H9 (cell line): ENCODE measurements around the gene PTPN21. TPM values are rescaled to one million over a fixed set of nuclear protein-coding genes. Genes with fewer than 3 reads are reported as not detected.

Source experiments
- DNase-seq: peaks from one replicate; pipeline ENCODE4 v3.0.0-alpha.2; 2017
- H2AFZ ChIP-seq: one replicate; pipeline ENCODE4 v1.6.1; 2013; ENCODE audit warnings: mild to moderate bottlenecking, low read length, control low read depth, moderate library complexity
- H2AK5ac ChIP-seq: 2 replicates; pipeline ENCODE4 v1.6.1; 2013; ENCODE audit warnings: low read length, control low read depth, mixed read lengths; ENCODE audit not compliant: insufficient read length
- H2BK120ac ChIP-seq: one replicate; pipeline ENCODE4 v1.6.1; 2013; ENCODE audit warnings: low read depth, mild to moderate bottlenecking, low read length, control low read depth, inconsistent platforms; ENCODE audit not compliant: poor library complexity, severe bottlenecking
- H2BK12ac ChIP-seq: 2 replicates; pipeline ENCODE4 v1.6.1; 2013; ENCODE audit warnings: low read length, control low read depth, mixed read lengths, low read depth; ENCODE audit not compliant: insufficient read length
- H2BK15ac ChIP-seq: 2 replicates; pipeline ENCODE4 v1.6.1; 2013; ENCODE audit warnings: low read depth, low read length, control low read depth
- H2BK20ac ChIP-seq: one replicate; pipeline ENCODE4 v1.6.1; 2013; ENCODE audit warnings: low read depth, mild to moderate bottlenecking, low read length, control low read depth, inconsistent platforms; ENCODE audit not compliant: poor library complexity, severe bottlenecking
- H2BK5ac ChIP-seq: 2 replicates; pipeline ENCODE4 v1.6.1; 2013; ENCODE audit warnings: low read length, control low read depth, mixed read lengths; ENCODE audit not compliant: insufficient read length
- H3K14ac ChIP-seq: 2 replicates; pipeline ENCODE4 v1.6.1; 2013; ENCODE audit warnings: low read length, control low read depth; ENCODE audit not compliant: insufficient read depth
- H3K18ac ChIP-seq: 2 replicates; pipeline ENCODE4 v1.6.1; 2013; ENCODE audit warnings: low read depth, mild to moderate bottlenecking, mixed read lengths, low read length, control low read depth; ENCODE audit not compliant: insufficient read length
- H3K23ac ChIP-seq: 2 replicates; pipeline ENCODE4 v1.6.1; 2013; ENCODE audit warnings: low read length, control low read depth, mixed read lengths, low read depth; ENCODE audit not compliant: insufficient read length
- H3K23me2 ChIP-seq: 2 replicates; pipeline ENCODE4 v1.6.1; 2013; ENCODE audit warnings: low read depth, mild to moderate bottlenecking, mixed read lengths, low read length, control low read depth; ENCODE audit not compliant: insufficient read length, poor library complexity, severe bottlenecking
- H3K27ac ChIP-seq: 2 replicates; pipeline ENCODE4 v1.5.1; 2013; ENCODE audit warnings: low read length, control low read depth, mixed read lengths, low read depth; ENCODE audit not compliant: insufficient read length
- H3K27me3 ChIP-seq: 2 replicates; pipeline ENCODE4 v1.6.1; 2013; ENCODE audit warnings: low read length, control low read depth, inconsistent platforms; ENCODE audit not compliant: insufficient read depth
- H3K4ac ChIP-seq: 2 replicates; pipeline ENCODE4 v1.6.1; 2013; ENCODE audit warnings: low read depth, mild to moderate bottlenecking, control low read depth, inconsistent platforms, low read length, moderate library complexity
- H3K4me1 ChIP-seq: 2 replicates; pipeline ENCODE4 v1.6.1; 2013; ENCODE audit warnings: low read length, control low read depth, inconsistent platforms; ENCODE audit not compliant: insufficient read depth
- H3K4me2 ChIP-seq: 2 replicates; pipeline ENCODE4 v1.6.1; 2013; ENCODE audit warnings: low read length, control low read depth, mixed read lengths; ENCODE audit not compliant: insufficient read length, insufficient read depth
- H3K56ac ChIP-seq: 2 replicates; pipeline ENCODE4 v1.6.1; 2013; ENCODE audit warnings: low read depth, mild to moderate bottlenecking, mixed read lengths, low read length, control low read depth; ENCODE audit not compliant: insufficient read length
- H3K79me1 ChIP-seq: 2 replicates; pipeline ENCODE4 v1.6.1; 2013; ENCODE audit warnings: low read depth, mild to moderate bottlenecking, moderate library complexity, low read length, control low read depth, inconsistent platforms; ENCODE audit not compliant: insufficient read depth, poor library complexity, severe bottlenecking
- H3K79me2 ChIP-seq: 2 replicates; pipeline ENCODE4 v1.6.1; 2013; ENCODE audit warnings: low read length, control low read depth, inconsistent platforms; ENCODE audit not compliant: insufficient read depth
- H3K9ac ChIP-seq: 2 replicates; pipeline ENCODE4 v1.6.1; 2013; ENCODE audit warnings: low read length, control low read depth, mixed read lengths; ENCODE audit not compliant: insufficient read length; ENCODE audit errors: extremely low read depth
- H3K9me3 ChIP-seq: one replicate; pipeline ENCODE4 v1.6.1; 2013; ENCODE audit warnings: low read depth, low read length, inconsistent platforms; ENCODE audit not compliant: control insufficient read depth
- H3T11ph ChIP-seq: one replicate; pipeline ENCODE4 v1.6.1; 2013; ENCODE audit warnings: mild to moderate bottlenecking, low read length, control low read depth, inconsistent platforms
- H4K20me1 ChIP-seq: one replicate; pipeline ENCODE4 v1.6.1; 2013; ENCODE audit not compliant: control insufficient read depth, insufficient read length, insufficient read depth
- H4K5ac ChIP-seq: 2 replicates; pipeline ENCODE4 v1.6.1; 2013; ENCODE audit warnings: low read depth, mild to moderate bottlenecking, mixed read lengths, low read length, control low read depth; ENCODE audit not compliant: insufficient read length
- H4K8ac ChIP-seq: replicated peaks from 2 replicates; pipeline ENCODE4 v1.6.1; 2013; ENCODE audit warnings: low read length, control low read depth, mixed read lengths, low read depth; ENCODE audit not compliant: insufficient read length
- H4K91ac ChIP-seq: 2 replicates; pipeline ENCODE4 v1.6.1; 2013; ENCODE audit warnings: low read depth, mild to moderate bottlenecking, moderate library complexity, mixed read lengths, low read length, control low read depth; ENCODE audit not compliant: insufficient read length
- H3K27ac Mint-ChIP-seq, 3 experiments: 2 replicates in 2 of 3; 3 replicates in 1 of 3; pipeline ENCODE4 v1.8.0; 2020 to 2021; ENCODE audit warnings: mixed read lengths in 3 of 3, mild to moderate bottlenecking in 1 of 3, moderate library complexity in 1 of 3
- H3K27me3 Mint-ChIP-seq: 2 replicates; pipeline ENCODE4 v1.8.0; 2021; ENCODE audit warnings: low read depth, mild to moderate bottlenecking, moderate library complexity, mixed read lengths
- H3K36me3 Mint-ChIP-seq, 3 experiments: 2 replicates in 2 of 3; 3 replicates in 1 of 3; pipeline ENCODE4 v1.8.0; 2020 to 2021; ENCODE audit warnings: low read depth in 3 of 3, mixed read lengths in 3 of 3; ENCODE audit not compliant: insufficient read depth in 1 of 3
- H3K4me1 Mint-ChIP-seq, 2 experiments: 2 replicates each; pipeline ENCODE4 v1.8.0; 2020; ENCODE audit warnings: mixed read lengths in 2 of 2
- H3K4me3 Mint-ChIP-seq, 2 experiments: 2 replicates in 1 of 2; 3 replicates in 1 of 2; pipeline ENCODE4 v1.8.0; 2020 to 2021; ENCODE audit warnings: mild to moderate bottlenecking in 2 of 2, mixed read lengths in 2 of 2, moderate library complexity in 1 of 2
- H3K9me3 Mint-ChIP-seq, 2 experiments: 2 replicates in 1 of 2; 3 replicates in 1 of 2; pipeline ENCODE4 v1.8.0; 2020; ENCODE audit warnings: mild to moderate bottlenecking in 2 of 2, mixed read lengths in 2 of 2, moderate library complexity in 1 of 2
- WGBS: extraction: QIAGEN DNeasy Blood & Tissue Kit; methylation state at CpG from one replicate; pipeline ENCODE4 v1.1.7; 2013; ENCODE audit warnings: missing lambda C conversion rate, low lambda C conversion rate, mixed read lengths; ENCODE audit not compliant: insufficient read length; ENCODE audit errors: extremely low coverage; 5-methylcytosine and 5-hydroxymethylcytosine counted together
- total RNA-seq: library from RNA; stranded (reverse); gene quantifications from 2 replicates; pipeline ENCODE4 v1.2.1, GENCODE V29; 2021
- TF ChIP-seq, protein P1 (sequence below): fragments of 200-600 bp; sonication (generic); conservative IDR thresholded peaks from 3 replicates; pipeline ENCODE4 v1.8.0; 2021; ENCODE audit warnings: antibody characterized with exemption, mild to moderate bottlenecking

PTPN21 gene
- total RNA-seq, 1 experiment from 2014 or later: 14.3 TPM

- Histone ChIP-seq H3K9ac (no peak overlapping the region), H3K79me2 (no peaks in the 10 kb centered on the region), H3K4me1 (no peaks in the 10 kb centered on the region), H4K20me1 (no peaks in the 10 kb centered on the region), H3K27me3 (no peaks in the 10 kb centered on the region), H2BK5ac (no peak overlapping the region), H2BK12ac (no peak overlapping the region), H3K4ac (no peak overlapping the region), H4K5ac (no peak overlapping the region), H3K23ac (no peak overlapping the region), H2BK120ac (no peak overlapping the region), H3T11ph (no peak overlapping the region), H2BK20ac (no peak overlapping the region), H3K23me2 (no peaks in the 10 kb centered on the region), H4K8ac (no peak overlapping the region), H3K14ac (no peak overlapping the region), H3K18ac (no peak overlapping the region), H3K79me1 (no peaks in the 10 kb centered on the region), H3K56ac (no peak overlapping the region), H2BK15ac (no peak overlapping the region), H2AK5ac (no peak overlapping the region), H4K91ac (no peak overlapping the region), H3K4me2 (no peak overlapping the region), H2AFZ (no peak overlapping the region), H3K9me3 (no peaks in the 10 kb centered on the region), H3K27ac (no peak overlapping the region)
- DNase-seq: no peak
- TF ChIP-seq, protein P1, sequence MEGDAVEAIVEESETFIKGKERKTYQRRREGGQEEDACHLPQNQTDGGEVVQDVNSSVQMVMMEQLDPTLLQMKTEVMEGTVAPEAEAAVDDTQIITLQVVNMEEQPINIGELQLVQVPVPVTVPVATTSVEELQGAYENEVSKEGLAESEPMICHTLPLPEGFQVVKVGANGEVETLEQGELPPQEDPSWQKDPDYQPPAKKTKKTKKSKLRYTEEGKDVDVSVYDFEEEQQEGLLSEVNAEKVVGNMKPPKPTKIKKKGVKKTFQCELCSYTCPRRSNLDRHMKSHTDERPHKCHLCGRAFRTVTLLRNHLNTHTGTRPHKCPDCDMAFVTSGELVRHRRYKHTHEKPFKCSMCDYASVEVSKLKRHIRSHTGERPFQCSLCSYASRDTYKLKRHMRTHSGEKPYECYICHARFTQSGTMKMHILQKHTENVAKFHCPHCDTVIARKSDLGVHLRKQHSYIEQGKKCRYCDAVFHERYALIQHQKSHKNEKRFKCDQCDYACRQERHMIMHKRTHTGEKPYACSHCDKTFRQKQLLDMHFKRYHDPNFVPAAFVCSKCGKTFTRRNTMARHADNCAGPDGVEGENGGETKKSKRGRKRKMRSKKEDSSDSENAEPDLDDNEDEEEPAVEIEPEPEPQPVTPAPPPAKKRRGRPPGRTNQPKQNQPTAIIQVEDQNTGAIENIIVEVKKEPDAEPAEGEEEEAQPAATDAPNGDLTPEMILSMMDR: no peak
- H3K36me3 Mint-ChIP-seq: peaks cover 26 to 94% (median 73%) of the 10 kb centered on the region in 3 experiments; a peak in 6 of 7 replicates
- H3K27ac Mint-ChIP-seq: peak overlapping the region in 2 of 3 experiments; percentile 13 to 69; a peak in 3 of 7 replicates
- no peaks in the 10 kb centered on the region for H3K27me3 Mint-ChIP-seq
- no peaks in the 10 kb centered on the region for H3K4me1 Mint-ChIP-seq
- no CpG with 5 or more reads among the region's 4 CpGs for WGBS
- no peaks in the 10 kb centered on the region for H3K9me3 Mint-ChIP-seq
- H3K4me3 Mint-ChIP-seq: no peak overlapping the region
These were observed 42.8 kb upstream of the PTPN21 start for GRCh38 chr14:88597601-88598000.
